Retinal pigment epithelial cell (primary cell): ENCODE data around the gene AJAP1.

ENCODE experiments used
- DNase-seq: peaks from one replicate; pipeline ENCODE4 v3.0.0-alpha.2; 2010; ENCODE audit warnings: low read depth
- H3K4me3 ChIP-seq: 2 replicates; pipeline ENCODE4 v1.5.1; 2011; ENCODE audit warnings: mild to moderate bottlenecking, low read length, control low read depth, moderate library complexity
- CTCF ChIP-seq: conservative IDR thresholded peaks from 2 replicates; pipeline ENCODE4 v1.5.1; 2011; ENCODE audit warnings: low read depth, low read length, control low read depth, inconsistent platforms

The AJAP1 gene

DNA sequence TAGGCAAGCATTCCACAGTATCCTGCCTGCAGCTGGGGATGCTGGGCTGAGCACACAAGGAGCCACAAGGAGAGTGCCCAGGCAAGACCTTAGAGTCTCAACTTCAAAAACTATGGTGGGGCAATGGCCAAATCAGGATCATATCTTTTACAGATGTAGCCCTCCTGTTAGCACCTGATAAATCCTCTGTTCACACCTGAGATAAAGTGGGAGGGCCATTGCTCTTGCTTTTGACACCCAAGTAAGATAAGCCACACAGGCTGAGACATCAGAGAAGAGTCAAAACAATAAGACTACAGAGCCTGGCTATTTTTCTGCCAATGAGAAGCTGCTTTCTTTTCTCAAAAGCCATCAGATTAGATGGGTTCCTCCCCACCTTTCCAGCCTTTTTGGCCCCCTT, 148.9 kb downstream of the AJAP1 start:
- DNase-seq = no peak
- no peak overlapping the region for H3K4me3 ChIP-seq
- no peak for TF ChIP-seq CTCF

- no peak for DNase-seq
- TF ChIP-seq CTCF = no peak
- no peak overlapping the region for H3K4me3 ChIP-seq
These were observed 151.6 kb downstream of the AJAP1 start for GRCh38 chr1:4805987-4806386.

DNA sequence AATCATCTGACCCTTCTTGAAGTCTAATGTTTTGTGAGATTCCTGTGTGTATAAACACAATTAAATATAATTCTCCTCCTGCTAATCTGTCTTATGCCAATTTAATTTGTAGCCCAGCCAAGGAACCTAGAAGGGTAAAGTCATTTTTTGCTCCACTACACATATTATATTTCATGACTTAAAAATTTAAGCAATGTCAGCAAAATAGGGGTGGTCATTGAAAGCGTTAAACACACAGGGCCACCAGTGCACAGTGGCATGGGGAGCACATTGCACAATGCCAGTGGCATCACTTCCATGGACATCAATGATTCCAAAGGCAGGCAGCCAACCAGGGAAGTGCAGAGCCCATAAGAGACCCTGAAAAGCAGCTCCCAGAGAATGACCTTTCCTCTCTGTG, 166.1 kb downstream of the AJAP1 start:
- no peak overlapping the region for H3K4me3 ChIP-seq
- no peak for DNase-seq
- TF ChIP-seq CTCF = no peak

DNA sequence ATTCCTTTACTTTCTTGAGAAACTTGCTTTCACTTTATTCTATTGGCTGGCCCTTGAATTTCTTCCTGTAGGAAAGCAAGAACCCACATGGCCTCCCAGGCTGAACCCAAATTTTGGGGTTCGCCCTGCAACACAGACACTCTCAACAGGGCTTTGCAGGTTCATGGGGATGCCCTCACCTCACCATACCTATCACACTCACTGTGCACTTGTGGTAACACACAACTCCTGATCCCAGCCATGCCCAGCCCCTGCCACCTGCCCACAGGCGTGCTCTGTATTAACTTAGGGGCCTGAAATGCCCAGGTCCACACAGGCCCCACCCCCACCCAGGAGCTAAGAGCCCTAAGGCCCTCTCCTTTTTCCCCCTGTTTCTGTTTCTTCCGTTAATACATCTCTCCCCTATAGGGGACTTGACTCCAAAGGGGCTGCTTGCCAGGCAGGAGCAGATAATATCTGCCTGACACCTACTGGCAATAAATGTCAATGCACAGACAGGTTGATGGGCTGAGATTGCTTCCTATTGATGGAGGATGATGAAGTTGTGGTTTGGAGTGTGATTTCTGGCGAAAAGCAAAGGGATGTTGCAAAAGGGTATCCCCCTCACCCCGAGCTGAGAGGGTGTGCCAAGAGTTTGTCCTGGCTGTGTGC, 171.5 kb downstream of the AJAP1 start:
- TF ChIP-seq CTCF = peak; percentile 20
- no peak overlapping the region for H3K4me3 ChIP-seq
- DNase-seq = no peak

DNA sequence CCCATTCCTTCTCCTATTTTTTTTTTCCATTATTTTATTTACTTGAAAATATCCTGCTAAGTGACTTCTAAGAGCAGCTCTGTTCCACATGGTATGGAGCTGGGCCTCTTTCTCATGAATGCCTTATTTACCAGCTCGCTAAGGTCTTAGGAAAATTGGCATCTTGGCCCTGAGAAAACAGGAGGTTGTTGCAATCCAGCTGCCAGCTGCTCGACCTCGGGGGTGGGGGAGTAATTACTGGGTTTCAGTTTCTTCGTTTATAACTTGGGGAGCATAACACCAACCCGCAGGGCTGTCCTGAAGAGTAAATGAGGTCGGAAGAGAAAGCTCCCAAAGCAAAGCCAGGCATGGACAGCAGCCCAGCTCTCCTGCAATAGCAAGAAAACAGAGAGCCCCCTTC, 176.3 kb downstream of the AJAP1 start:
- TF ChIP-seq CTCF = no peak
- H3K4me3 ChIP-seq = no peak overlapping the region
- no peak for DNase-seq

DNA sequence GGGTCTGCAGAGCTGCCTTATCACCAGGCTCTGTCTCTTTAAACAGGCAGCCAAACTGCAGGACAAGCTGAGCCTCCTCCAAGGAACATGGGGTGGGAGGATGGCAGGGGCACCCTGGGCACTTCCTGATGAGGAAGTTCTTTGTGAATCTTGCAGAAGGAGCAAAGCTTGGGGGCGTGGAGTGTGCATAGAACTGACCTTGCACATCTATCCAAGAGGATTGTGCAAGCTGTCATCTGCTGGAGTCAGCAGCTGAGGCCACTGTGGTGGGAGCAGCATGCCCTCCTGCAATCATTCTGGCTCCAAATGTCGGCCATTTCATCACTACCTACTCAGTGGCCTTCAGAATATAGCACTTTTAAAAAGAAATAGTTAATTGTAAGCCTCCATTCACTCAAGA, 182.2 kb downstream of the AJAP1 start:
- H3K4me3 ChIP-seq = no peak overlapping the region
- TF ChIP-seq CTCF = no peak
- no peak for DNase-seq

DNA sequence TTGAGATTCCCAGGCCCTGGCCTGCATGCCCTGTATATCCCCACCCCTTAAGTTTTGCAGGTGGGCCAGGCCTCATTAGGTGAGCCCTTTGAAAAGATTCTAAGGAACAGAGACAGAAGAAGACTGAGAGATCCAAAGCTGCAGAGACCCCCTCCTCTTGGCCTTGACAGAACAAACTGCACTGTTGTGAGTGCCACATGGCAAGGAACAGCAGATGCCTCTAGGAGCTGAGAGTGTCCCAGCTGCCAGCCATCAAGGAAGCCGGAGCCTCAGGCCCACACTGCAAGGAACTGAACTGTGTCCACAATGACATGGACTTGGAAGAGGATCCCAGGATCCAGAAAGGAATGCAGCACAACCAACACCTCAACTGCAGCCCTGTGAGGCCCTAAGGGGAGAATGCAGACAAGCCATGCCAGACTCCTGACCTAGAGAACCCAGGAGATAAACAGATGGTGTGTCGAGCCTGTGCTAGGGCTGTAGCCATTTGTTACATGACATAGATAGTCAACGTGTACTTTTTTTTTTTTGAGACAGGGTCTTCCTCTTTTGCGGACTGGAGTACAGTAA, 182.7 kb downstream of the AJAP1 start:
- H3K4me3 ChIP-seq = no peak overlapping the region
- no peak for DNase-seq
- no peak for TF ChIP-seq CTCF
